Stimulated activated naive CD8-positive, alpha-beta T cell treated with anti-CD3 and anti-CD28 coated beads, Interleukin-15, Interleukin-2, amounts not matched to agents 100 U/mL and 50 U/mL, for 24 hours (primary cell): ENCODE results near the gene SLCO2A1.

Experiments used
- ATAC-seq: fragments of 150-1000 bp; cut with Tn5 transposase; one replicate; pipeline ENCODE4 v1.10.0; 2021
- DNase-seq: peaks from one replicate; pipeline ENCODE4 v3.0.0; 2021

Gene SLCO2A1

DNA sequence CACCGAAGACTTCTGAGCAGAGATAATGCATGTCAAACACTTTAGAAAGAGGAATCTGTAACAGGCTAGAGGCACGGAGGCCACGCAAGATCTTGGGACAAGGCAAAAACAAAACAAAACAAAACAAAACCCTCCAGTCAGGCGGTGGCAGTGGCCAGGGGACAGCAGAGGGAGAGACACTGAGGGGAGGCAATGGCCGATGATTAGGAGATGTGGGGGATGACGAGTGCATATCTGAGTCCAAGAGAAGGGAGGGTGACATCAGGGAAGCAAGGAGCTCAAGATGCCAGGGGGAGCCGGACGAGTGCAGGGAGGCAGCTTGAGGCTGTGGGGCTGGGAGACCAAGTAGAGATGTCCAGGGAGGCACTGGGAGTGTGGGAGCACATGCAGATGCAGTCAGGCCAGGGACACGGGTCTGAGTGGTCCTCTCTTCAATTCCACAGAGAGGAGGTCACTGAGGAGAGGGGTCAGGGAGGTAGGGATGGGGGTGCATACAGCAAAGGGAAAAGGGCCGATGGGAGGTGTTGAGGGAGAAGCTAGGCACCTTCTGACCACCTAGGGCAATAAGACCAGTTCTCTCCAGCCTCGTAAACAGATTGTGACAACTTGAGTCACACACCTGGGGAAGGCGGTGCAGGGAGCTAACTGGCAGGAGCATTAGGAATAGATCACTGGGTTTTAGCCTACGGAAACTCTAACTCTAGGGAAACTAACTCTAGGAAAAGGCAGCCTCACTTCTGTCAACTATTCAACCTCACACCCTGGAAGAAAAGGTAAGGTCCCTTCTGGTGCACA is 29.6 kb downstream of the SLCO2A1 start:
- no peak for DNase-seq

DNA sequence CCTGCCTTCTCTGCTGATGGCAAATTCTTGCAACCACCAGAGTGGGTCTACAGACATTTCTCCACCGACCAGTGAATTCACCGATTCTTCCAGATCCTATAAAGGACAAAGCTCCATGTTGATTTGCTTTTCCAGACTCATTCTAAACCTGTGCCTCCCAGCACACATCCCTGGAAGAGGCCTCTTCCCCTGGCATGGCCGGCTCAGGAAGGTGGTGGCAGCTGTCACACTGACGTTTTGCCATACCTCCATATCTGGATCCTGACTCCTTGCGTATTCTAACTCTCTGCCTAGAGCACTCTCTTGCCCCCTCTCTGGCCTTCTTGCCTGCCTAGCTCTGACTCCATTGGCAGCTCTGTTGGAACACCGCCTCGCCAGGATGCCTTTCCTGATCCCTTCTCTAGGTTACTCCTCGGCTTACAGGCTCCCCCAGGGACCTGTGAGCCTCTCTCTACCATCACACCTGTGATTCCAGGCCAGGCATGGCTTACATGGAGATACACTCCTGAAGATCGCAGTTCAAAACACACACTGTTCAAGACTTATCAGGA is 31.0 kb downstream of the SLCO2A1 start:
- ATAC-seq: no peak
- DNase-seq: no peak

More for the DNA sequence above, 29.6 kb downstream of the SLCO2A1 start:
- ATAC-seq: no peak

DNA sequence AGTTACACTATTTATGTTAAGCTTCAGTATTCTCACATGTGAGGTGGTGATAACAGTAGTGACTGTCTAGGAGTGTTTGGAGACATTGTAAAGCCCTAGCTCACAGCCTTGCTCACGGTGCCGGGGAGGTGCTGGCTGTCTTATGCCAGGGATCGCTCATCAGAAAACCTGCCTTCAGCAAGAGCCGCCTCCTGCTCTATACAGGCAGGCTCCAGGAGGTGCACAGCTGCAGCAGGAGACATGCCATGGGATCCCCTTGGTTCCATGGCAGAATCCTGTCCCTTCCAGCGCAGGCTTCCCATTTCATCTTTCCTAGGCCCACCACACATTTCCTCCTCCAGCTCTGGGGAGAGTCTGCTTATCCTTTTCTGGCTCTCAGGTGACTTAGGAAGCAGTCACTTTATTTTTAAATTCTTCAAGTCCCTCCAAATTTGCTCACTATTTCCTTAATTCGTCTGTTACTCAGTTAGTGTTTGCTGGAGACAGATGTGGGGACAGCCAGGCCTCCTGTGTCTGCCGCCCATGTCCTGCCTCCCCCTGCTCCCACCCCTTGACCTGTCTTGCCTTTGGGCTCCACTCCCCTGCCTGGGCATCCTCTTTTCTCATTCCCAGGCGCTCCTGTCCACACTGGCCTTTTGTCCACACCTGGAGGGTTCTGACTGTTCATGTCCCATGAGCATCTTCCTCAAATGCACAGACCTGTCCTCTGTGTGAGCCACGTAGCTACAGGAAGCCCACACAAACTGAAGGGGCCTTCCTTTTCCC is 31.7 kb downstream of the SLCO2A1 start:
- no peak for ATAC-seq

DNA sequence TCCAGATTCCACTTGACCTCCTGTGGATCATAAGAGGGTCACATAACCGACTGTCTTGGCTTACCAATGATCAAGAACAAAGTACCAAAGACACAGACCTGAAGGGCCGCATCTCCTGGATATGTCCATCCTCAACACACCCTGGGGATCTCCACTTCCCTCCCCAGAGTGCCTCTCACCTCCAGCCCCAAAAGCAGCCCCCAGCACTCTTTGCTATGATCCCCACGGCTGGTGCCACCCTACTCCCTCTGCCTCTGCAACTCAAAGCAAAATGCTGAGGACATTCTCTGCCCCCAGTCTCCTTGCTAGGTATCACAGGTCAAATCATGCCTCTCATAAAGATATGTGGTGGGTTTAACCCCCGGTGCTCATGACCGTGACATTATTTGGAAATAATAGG is 32.7 kb downstream of the SLCO2A1 start:
- no peak for ATAC-seq

More for the DNA sequence above, 31.7 kb downstream of the SLCO2A1 start:
- no peak for DNase-seq

DNA sequence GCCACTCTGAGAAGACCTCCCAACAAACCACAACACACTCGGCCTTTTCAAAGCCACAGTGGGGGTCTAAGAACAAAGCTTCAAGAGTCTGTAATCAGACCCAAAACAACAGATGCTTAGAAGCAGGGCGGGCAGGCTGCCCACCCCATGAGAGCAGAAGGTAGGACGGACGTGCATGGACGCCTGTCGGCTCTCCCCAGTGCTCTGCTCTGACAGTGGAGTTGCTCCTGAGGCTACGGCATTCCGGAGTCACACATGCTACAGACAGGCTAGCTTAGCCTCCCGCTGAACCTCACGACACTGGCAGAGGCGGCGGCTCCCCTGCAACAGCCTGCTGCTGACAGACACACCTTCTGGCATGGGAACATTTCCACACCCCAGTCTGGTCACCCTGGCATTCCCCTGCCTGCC is 33.5 kb downstream of the SLCO2A1 start:
- no peak for DNase-seq
- ATAC-seq: no peak

More for the DNA sequence above, 32.7 kb downstream of the SLCO2A1 start:
- no peak for DNase-seq

DNA sequence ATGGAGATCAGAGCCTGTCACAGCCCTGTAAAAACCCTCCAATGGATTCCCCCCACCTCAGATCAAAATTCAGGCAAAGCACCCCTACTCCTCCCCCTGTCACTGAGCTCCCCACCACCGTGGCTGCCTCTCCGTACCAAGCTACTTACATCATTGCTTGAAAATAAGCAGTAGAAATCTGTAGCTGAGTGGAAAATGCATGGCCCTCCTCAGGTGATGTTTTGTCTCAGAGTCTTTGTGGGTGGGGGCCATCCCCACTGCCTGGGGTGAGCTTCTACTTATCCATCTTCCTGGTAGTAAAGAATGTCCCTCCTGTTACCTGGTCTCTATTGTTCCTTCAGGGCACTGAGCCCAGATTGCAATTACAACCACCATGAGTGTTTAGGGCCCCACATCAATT is 34.5 kb downstream of the SLCO2A1 start:
- DNase-seq (no peak), ATAC-seq (no peak)

DNA sequence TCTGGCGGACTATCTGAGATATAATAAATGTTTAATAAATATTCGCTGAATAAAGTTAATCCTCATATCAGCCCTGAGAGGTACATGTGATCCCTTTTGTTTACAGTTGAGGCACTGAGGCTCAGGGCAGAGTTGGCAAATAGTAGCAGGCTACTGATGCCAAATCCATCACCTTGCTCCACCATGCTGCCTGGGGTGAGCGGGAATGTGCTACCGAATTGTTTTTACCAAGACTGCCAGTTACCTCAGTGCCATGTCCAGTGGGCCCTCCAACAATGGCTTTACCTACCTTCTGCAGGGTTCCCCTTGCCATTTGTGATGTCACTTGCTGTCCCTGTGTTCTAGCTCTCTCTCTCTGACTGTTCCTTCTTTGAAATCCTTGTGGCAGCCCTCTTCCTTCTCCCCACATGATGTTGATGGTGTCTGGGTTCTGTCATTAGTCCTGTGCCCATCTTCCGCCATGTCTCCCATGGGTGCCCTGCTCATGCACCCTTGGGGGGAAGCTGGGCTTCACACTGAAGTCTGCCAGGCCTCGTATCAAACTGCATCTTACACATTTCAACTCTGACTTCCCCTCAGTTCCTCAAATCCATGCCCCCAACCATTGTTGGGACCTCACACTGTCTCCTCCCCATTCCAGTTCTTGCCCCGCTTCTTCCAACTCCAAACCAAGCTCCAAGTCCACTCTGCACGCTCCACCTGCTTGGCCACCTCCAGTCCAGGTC is 35.4 kb downstream of the SLCO2A1 start:
- DNase-seq (no peak), ATAC-seq (no peak)

- DNase-seq (no peak), ATAC-seq (no peak)
Measured at GRCh38 chr3:133992951-133993620, 36.6 kb downstream of the SLCO2A1 start.

GRCh38 chr3:133992381-133992780 is 37.3 kb downstream of the SLCO2A1 start:
- ATAC-seq (no peak), DNase-seq (no peak)

GRCh38 chr3:133991637-133992036 is 38.1 kb downstream of the SLCO2A1 start:
- no peak for ATAC-seq

GRCh38 chr3:133991209-133991608 is 38.5 kb downstream of the SLCO2A1 start:
- DNase-seq (no peak), ATAC-seq (no peak)

More at GRCh38 chr3:133991637-133992036, 38.1 kb downstream of the SLCO2A1 start:
- DNase-seq: no peak

- ATAC-seq: no peak
- DNase-seq: no peak
Measured at GRCh38 chr3:133989936-133990702, 39.6 kb downstream of the SLCO2A1 start.

GRCh38 chr3:133988631-133989161 is 41.0 kb downstream of the SLCO2A1 start:
- no peak for ATAC-seq
- DNase-seq: no peak

DNA sequence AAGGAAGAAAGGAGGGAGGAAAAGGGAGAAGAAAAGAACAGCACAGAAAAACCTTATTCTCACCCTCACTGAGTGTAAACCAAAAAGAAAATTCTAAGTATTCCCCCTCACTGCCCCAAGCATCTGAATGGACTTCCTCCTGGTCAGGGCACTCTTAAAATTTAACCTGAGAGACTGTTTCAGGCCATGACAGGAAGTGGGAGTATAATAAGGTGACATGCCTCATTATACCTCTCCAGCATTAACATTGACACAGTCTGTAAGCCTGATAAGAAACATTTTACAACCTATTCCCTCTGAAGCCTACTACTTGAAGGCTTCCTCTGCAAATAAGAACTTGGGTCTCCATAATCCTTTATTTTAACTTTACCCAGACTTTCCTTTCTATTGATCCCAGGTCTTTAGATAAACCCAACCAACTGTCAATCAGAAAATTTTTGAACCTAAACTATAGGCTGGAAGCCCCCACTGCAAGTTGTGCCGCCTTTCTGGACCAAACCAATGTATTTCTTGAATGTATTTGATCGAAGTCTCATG is 41.7 kb downstream of the SLCO2A1 start:
- DNase-seq (no peak), ATAC-seq (no peak)

DNA sequence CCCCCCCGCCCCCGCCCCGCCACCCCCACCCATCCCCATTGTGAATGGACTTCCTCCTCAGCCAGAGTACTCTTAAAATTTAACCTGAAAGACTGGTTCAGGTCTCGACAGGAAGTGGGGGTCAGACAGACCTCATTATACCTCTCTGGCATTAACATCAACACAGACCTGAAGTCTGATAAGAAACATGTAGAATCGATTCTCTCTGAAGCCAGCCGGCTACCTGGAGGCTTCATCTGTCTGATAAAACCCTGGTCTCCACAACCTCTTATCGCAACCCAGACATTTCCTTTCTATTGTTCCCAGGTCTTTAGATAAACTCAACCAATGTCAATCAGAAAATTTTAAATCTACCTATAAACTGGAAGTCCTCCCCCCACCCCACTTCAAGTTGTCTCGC is 42.6 kb downstream of the SLCO2A1 start:
- ATAC-seq: no peak
- DNase-seq: no peak

GRCh38 chr3:133986311-133986710 is 43.4 kb downstream of the SLCO2A1 start:
- ATAC-seq (no peak), DNase-seq (no peak)

DNA sequence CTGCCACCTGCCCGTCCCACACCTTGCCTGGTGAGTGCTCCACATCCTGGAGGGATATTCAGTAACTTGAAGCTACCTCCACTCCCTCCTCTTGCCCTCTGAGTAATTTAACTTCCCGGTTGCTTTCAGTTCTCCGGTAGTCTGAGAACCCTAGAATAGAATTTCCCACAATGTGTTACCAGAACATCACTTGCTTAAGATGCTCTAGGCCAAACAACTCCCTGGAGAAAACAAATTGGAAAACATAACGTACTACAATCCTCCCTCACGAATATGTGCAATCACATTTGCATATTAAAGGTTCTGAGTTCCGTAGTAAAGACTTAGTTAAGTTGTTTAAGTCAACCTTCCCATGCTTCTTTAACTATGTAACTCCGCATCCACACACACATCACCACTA is 44.8 kb downstream of the SLCO2A1 start:
- ATAC-seq: no peak
- no peak for DNase-seq

GRCh38 chr3:133983576-133984560 is 45.9 kb downstream of the SLCO2A1 start:
- no peak for ATAC-seq
- DNase-seq: no peak

DNA sequence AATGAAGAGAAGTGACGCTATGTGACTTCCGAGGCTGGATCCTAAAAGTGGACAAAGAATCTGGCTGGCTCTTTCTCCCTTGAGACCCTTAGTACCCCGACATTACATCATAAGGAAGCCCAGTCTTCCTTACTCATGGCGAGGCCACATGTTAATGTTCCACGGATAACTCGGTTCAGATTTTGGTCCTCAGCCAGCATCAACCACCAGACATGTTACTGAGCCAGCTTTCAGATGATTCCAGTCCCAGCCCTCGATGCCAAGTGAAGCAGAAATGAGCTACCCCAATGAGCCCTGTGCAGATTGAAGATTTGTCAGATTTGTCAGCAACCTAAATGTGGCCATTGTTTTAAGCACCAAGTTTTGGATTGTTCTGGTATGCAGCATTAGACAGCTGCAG is 46.6 kb downstream of the SLCO2A1 start:
- no peak for DNase-seq

More for the DNA sequence above, 46.6 kb downstream of the SLCO2A1 start:
- ATAC-seq: no peak
